Mesendoderm (in vitro differentiated cells): ENCODE data around the gene CMTM4.

Experiments used
- DNase-seq: peaks from one replicate; pipeline ENCODE4 v3.0.0; 2013
- H2AK5ac ChIP-seq: 2 replicates; pipeline ENCODE4 v1.6.1; 2013; ENCODE audit warnings: low read length, inconsistent platforms
- H2BK120ac ChIP-seq: 2 replicates; pipeline ENCODE4 v1.6.1; 2013; ENCODE audit warnings: low read depth, mild to moderate bottlenecking, low read length, moderate library complexity, mixed read lengths
- H2BK15ac ChIP-seq: replicated peaks from 2 replicates; pipeline ENCODE4 v1.6.1; 2013; ENCODE audit warnings: low read depth, mild to moderate bottlenecking, moderate library complexity
- H2BK5ac ChIP-seq: 2 replicates; pipeline ENCODE4 v1.6.1; 2013; ENCODE audit warnings: low read length, inconsistent platforms
- H3K18ac ChIP-seq: 2 replicates; pipeline ENCODE4 v1.6.1; 2013; ENCODE audit warnings: mild to moderate bottlenecking, low read length, mixed read lengths
- H3K23ac ChIP-seq: one replicate; pipeline ENCODE4 v1.6.1; 2013; ENCODE audit warnings: low read length
- H3K27ac ChIP-seq: 2 replicates; pipeline ENCODE4 v1.5.1; 2013; ENCODE audit warnings: low read depth, mild to moderate bottlenecking, inconsistent platforms, low read length, moderate library complexity
- H3K27me3 ChIP-seq: 2 replicates; pipeline ENCODE4 v1.6.1; 2013; ENCODE audit warnings: low read length, control low read depth, mild to moderate bottlenecking, inconsistent platforms; ENCODE audit not compliant: insufficient read depth, poor library complexity
- H3K36me3 ChIP-seq: 2 replicates; pipeline ENCODE4 v1.6.1; 2013; ENCODE audit warnings: low read length, inconsistent platforms; ENCODE audit not compliant: control insufficient read depth, insufficient read depth
- H3K4ac ChIP-seq: one replicate; pipeline ENCODE4 v1.6.1; 2013; ENCODE audit warnings: low read depth, mild to moderate bottlenecking, low read length, moderate library complexity
- H3K4me1 ChIP-seq: 2 replicates; pipeline ENCODE4 v1.6.1; 2013; ENCODE audit warnings: low read depth, low read length, inconsistent platforms; ENCODE audit not compliant: control insufficient read depth
- H3K4me2 ChIP-seq: 2 replicates; pipeline ENCODE4 v1.6.1; 2013; ENCODE audit warnings: low read length
- H3K4me3 ChIP-seq: 2 replicates; pipeline ENCODE4 v1.5.1; 2013; ENCODE audit warnings: mild to moderate bottlenecking, low read length
- H3K56ac ChIP-seq: one replicate; pipeline ENCODE4 v1.6.1; 2013; ENCODE audit warnings: low read length
- H3K79me1 ChIP-seq: 2 replicates; pipeline ENCODE4 v1.6.1; 2013; ENCODE audit warnings: low read length, inconsistent platforms
- H3K79me2 ChIP-seq: 2 replicates; pipeline ENCODE4 v1.6.1; 2013; ENCODE audit warnings: mild to moderate bottlenecking, low read length; ENCODE audit not compliant: control insufficient read depth, insufficient read depth
- H3K9ac ChIP-seq: 2 replicates; pipeline ENCODE4 v1.6.1; 2013; ENCODE audit warnings: low read length, inconsistent platforms
- H4K5ac ChIP-seq: one replicate; pipeline ENCODE4 v1.6.1; 2013; ENCODE audit warnings: low read length
- H4K8ac ChIP-seq: one replicate; pipeline ENCODE4 v1.6.1; 2013; ENCODE audit warnings: low read depth, mild to moderate bottlenecking, control low read depth, low read length, moderate library complexity
- WGBS: extraction: QIAGEN DNeasy Blood & Tissue Kit; methylation state at CpG from one replicate; pipeline ENCODE4 v1.1.7; 2013; ENCODE audit warnings: low lambda C conversion rate, missing lambda C conversion rate; ENCODE audit not compliant: insufficient coverage; ENCODE audit errors: extremely low coverage; 5-methylcytosine and 5-hydroxymethylcytosine counted together

CMTM4 gene

DNA sequence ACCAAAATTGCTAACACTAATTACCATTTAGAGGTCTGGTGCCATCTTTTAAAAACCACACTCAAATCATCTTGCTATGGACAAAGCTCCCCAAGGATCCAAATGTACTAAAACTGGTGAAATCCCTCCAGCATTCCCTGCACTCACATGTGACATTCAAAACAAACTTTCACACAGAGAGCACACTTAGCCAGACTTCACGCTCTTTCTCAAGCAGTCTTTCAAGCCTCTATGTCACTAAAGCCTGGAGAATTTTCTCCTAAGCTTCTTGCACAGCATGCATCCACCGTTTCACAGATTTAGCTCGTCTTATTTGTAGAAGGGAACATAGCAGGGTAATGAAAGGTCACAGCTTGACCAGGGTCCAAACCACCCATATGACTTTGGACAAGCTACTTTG, 72.8 kb downstream of the CMTM4 start:
- no peaks in the 10 kb centered on the region for H3K79me2 ChIP-seq
- H2BK5ac ChIP-seq = no peak overlapping the region
- H4K5ac ChIP-seq = no peak overlapping the region
- WGBS = no CpG with 5 or more reads among the region's 3 CpGs
- no peaks in the 10 kb centered on the region for H3K36me3 ChIP-seq
- H3K9ac ChIP-seq = no peak overlapping the region
- no peak overlapping the region for H3K4ac ChIP-seq
- no peak overlapping the region for H2AK5ac ChIP-seq
- H3K4me3 ChIP-seq = no peak overlapping the region
- peaks cover 12% of the 10 kb centered on the region for H3K4me1 ChIP-seq
- peak; percentile 33 for DNase-seq
- no peaks in the 10 kb centered on the region for H3K27me3 ChIP-seq
- no peak overlapping the region for H4K8ac ChIP-seq
- no peaks in the 10 kb centered on the region for H3K79me1 ChIP-seq
- no peak overlapping the region for H2BK15ac ChIP-seq
- no peak overlapping the region for H3K27ac ChIP-seq
- H3K56ac ChIP-seq = no peak overlapping the region
- H3K23ac ChIP-seq = no peak overlapping the region
- no peak overlapping the region for H3K4me2 ChIP-seq
- no peak overlapping the region for H3K18ac ChIP-seq
- H2BK120ac ChIP-seq = no peak overlapping the region

DNA sequence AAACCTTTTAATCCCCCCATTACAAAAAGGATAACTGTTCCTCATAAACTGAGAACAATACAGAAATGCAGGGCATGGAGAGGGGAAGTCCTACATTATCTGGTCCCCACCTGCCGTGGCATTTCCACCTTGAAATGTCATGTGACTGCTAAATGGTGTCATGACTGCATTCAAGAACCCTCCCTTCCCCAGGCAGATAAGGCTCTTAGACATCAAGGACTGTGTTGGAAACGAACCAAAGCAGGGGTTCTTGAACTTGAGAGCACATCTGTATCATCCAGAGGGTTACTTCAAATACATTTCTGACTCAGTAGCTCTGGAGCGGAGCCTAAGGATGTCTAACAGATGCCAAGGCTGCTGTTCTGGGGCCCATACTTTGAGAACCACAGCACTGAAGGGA, 73.7 kb downstream of the CMTM4 start:
- Histone ChIP-seq H3K56ac (no peak overlapping the region), H4K8ac (no peak overlapping the region), H3K79me1 (no peaks in the 10 kb centered on the region), H3K79me2 (no peaks in the 10 kb centered on the region), H3K27me3 (no peaks in the 10 kb centered on the region), H3K27ac (no peak overlapping the region), H3K4me3 (no peak overlapping the region), H2BK15ac (no peak overlapping the region), H3K18ac (no peak overlapping the region), H3K4me2 (no peak overlapping the region), H3K9ac (no peak overlapping the region), H2BK5ac (no peak overlapping the region), H4K5ac (no peak overlapping the region), H3K4me1 (peaks cover 17% of the 10 kb centered on the region), H2BK120ac (no peak overlapping the region), H2AK5ac (no peak overlapping the region), H3K23ac (no peak overlapping the region), H3K36me3 (no peaks in the 10 kb centered on the region), H3K4ac (no peak overlapping the region)
- WGBS = no CpG with 5 or more reads among the region's 3 CpGs
- DNase-seq = peak; percentile 64

DNA sequence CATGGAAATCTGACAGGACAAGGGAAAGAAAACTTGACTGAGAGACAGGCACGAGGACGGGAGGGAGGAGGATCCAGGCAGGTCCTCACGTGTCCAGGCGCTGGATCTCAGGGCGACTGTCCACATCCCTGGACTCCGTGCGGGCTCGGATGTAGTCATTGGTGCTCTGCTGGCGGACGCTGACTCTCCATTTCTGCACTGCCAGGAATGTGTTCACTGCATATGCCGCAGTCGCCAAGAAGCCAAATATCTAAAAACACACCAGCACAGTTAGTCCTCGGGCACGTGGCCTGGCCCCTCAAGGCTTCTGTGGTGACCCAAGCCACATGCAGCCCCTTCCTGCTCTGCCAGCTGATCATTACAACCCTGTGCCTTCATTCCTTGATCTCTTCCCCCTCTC, 74.6 kb downstream of the CMTM4 start:
- H2AK5ac ChIP-seq = no peak overlapping the region
- H3K4me1 ChIP-seq = peaks cover 20% of the 10 kb centered on the region
- no peak overlapping the region for H3K9ac ChIP-seq

DNA sequence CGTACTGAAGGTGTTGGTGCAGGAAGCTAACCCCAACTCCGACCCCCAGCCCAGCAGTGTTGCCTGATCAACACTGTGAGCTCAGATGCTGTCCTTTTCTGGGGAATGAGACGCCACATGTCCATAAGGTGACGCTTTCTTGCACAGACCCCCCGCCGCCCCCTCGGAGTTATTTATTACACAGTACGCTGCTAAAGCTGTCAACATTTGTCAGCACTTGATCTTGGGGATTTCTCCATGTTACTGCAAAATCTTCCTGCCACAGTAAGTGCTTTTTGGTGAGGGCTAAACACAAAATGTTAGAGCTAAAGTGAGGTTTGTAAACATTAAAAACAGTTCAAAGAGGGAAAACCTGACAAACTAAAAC, 76.1 kb downstream of the CMTM4 start:
- Histone ChIP-seq H3K4ac (no peak overlapping the region), H3K4me3 (no peak overlapping the region), H3K27me3 (no peaks in the 10 kb centered on the region), H3K18ac (no peak overlapping the region), H3K23ac (no peak overlapping the region), H3K79me1 (no peaks in the 10 kb centered on the region), H3K4me1 (peaks cover 24% of the 10 kb centered on the region), H3K56ac (peak overlapping the region; percentile 44), H3K27ac (peak overlapping the region; percentile 15), H2BK5ac (peak overlapping the region; percentile 31), H4K5ac (no peak overlapping the region), H2AK5ac (no peak overlapping the region), H2BK15ac (no peak overlapping the region), H3K9ac (no peak overlapping the region), H3K36me3 (no peaks in the 10 kb centered on the region), H3K4me2 (no peak overlapping the region), H4K8ac (no peak overlapping the region), H2BK120ac (no peak overlapping the region), H3K79me2 (no peaks in the 10 kb centered on the region)
- DNase-seq = no peak
- WGBS = no CpG with 5 or more reads among the region's 8 CpGs

More for the DNA sequence above, 74.6 kb downstream of the CMTM4 start:
- no peak overlapping the region for H3K4me3 ChIP-seq
- no CpG with 5 or more reads among the region's 14 CpGs for WGBS
- H3K4me2 ChIP-seq = no peak overlapping the region
- H3K27me3 ChIP-seq = no peaks in the 10 kb centered on the region
- no peak overlapping the region for H3K4ac ChIP-seq
- DNase-seq = no peak
- H2BK15ac ChIP-seq = no peak overlapping the region
- H3K79me1 ChIP-seq = no peaks in the 10 kb centered on the region
- no peaks in the 10 kb centered on the region for H3K79me2 ChIP-seq
- H3K36me3 ChIP-seq = no peaks in the 10 kb centered on the region
- H3K27ac ChIP-seq = no peak overlapping the region
- no peak overlapping the region for H3K56ac ChIP-seq
- no peak overlapping the region for H3K23ac ChIP-seq
- H2BK5ac ChIP-seq = no peak overlapping the region
- no peak overlapping the region for H3K18ac ChIP-seq
- no peak overlapping the region for H2BK120ac ChIP-seq
- no peak overlapping the region for H4K8ac ChIP-seq
- no peak overlapping the region for H4K5ac ChIP-seq

DNA sequence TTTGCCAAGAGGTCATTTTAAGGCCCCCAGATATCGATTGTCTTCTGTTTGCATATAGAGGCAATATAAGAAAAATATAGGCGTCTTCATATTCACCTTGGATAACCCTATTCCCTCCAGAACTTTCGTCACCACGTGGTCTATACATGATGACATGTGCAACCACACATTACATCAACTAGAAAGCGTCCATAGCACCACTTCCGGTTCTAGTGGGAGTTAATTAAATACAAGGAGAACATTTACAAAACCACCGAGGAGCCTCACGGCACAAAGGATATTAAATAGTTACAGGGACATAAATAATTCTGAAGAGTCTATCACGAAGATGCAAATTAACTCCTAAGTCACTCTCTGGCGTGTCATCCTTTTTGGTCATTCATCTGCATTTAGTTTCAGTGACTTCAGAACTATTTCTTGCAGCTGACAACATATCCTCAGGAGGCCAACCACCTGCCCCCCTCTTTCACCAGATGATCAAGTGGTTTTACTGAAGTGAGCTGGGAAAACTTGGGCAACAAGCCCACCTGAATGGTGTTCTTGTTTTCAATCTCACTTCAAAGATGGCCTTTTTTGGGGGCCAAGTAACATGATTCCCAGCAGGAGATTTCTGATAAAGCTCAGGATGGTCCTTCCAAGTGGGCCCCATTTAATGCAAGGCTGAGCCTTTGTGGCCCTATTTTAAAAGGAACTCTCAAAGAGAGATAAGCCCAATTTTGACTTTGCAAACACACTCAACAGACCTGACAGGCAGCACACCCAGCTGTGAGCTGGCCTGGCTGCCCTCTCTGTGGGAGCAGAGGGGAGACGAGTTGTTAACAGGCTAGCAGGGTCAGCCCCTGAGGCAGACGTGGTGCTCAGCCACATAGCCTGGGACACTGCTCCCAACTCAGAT, 76.8 kb downstream of the CMTM4 start:
- Histone ChIP-seq H3K18ac (no peak overlapping the region), H2AK5ac (no peak overlapping the region), H3K9ac (no peak overlapping the region), H3K23ac (no peak overlapping the region), H4K5ac (no peak overlapping the region), H4K8ac (no peak overlapping the region), H3K4ac (no peak overlapping the region), H3K27me3 (no peaks in the 10 kb centered on the region), H3K4me2 (no peak overlapping the region), H3K4me1 (peaks cover 24% of the 10 kb centered on the region), H2BK15ac (no peak overlapping the region), H3K4me3 (no peak overlapping the region), H3K36me3 (no peaks in the 10 kb centered on the region), H2BK120ac (no peak overlapping the region), H3K56ac (no peak overlapping the region), H3K79me2 (no peaks in the 10 kb centered on the region), H2BK5ac (no peak overlapping the region), H3K79me1 (no peaks in the 10 kb centered on the region), H3K27ac (peak overlapping the region; percentile 15)
- no CpG with 5 or more reads among the region's 12 CpGs for WGBS
- DNase-seq = peak; percentile 66
